ENCODE data around the gene CAMSAP2.

The CAMSAP2 gene

GRCh38 chr1:200724064-200724463 lies 14.6 kb upstream of the CAMSAP2 start:
- TF ChIP-seq CTCF (IDR thresholded peaks at IDR 0.05; ENCODE audit: borderline replicate concordance, insufficient read depth, low read depth, low read length) = no peak
- H3K4me3 ChIP-seq (ENCODE audit: low read depth, low read length) = no peak overlapping the region

GRCh38 chr1:200727257-200727656 lies 11.4 kb upstream of the CAMSAP2 start:
- TF ChIP-seq CTCF (IDR thresholded peaks at IDR 0.05; ENCODE audit: borderline replicate concordance, insufficient read depth, low read depth, low read length) = no peak
- H3K4me3 ChIP-seq (ENCODE audit: low read depth, low read length) = no peak overlapping the region

- H3K4me3 ChIP-seq (ENCODE audit: low read depth, low read length) = no peak overlapping the region
- TF ChIP-seq CTCF (IDR thresholded peaks at IDR 0.05; ENCODE audit: borderline replicate concordance, insufficient read depth, low read depth, low read length) = no peak
Observed at GRCh38 chr1:200729863-200730262, 8.8 kb upstream of the CAMSAP2 start.

- TF ChIP-seq CTCF (IDR thresholded peaks at IDR 0.05; ENCODE audit: borderline replicate concordance, insufficient read depth, low read depth, low read length) = no peak
- no peak overlapping the region for H3K4me3 ChIP-seq (ENCODE audit: low read depth, low read length)
Observed at GRCh38 chr1:200731654-200732332, 6.9 kb upstream of the CAMSAP2 start.

GRCh38 chr1:200732438-200732837 lies 6.3 kb upstream of the CAMSAP2 start:
- H3K4me3 ChIP-seq (ENCODE audit: low read depth, low read length) = no peak overlapping the region
- TF ChIP-seq CTCF (IDR thresholded peaks at IDR 0.05; ENCODE audit: borderline replicate concordance, insufficient read depth, low read depth, low read length) = no peak

GRCh38 chr1:200733907-200734306 lies 4.8 kb upstream of the CAMSAP2 start:
- no peak overlapping the region for H3K4me3 ChIP-seq (ENCODE audit: low read depth, low read length)
- no peak for TF ChIP-seq CTCF (IDR thresholded peaks at IDR 0.05; ENCODE audit: borderline replicate concordance, insufficient read depth, low read depth, low read length)

GRCh38 chr1:200737647-200738291 lies 924 bp upstream of the CAMSAP2 start:
- H3K4me3 ChIP-seq (ENCODE audit: low read depth, low read length) = no peak overlapping the region
- no peak for TF ChIP-seq CTCF (IDR thresholded peaks at IDR 0.05; ENCODE audit: borderline replicate concordance, insufficient read depth, low read depth, low read length)

Data from GM12875 (cell line).